Neuronal stem cell (in vitro differentiated cells): ENCODE results near the gene OR8K3.

Source experiments
- DNase-seq: peaks from one replicate; pipeline ENCODE4 v3.0.0-alpha.2; 2013; ENCODE audit warnings: low spot score
- H2AFZ ChIP-seq: one replicate; pipeline ENCODE4 v1.6.1; 2013; ENCODE audit warnings: mild to moderate bottlenecking, low read length, inconsistent platforms
- H2AK5ac ChIP-seq: 2 replicates; pipeline ENCODE4 v1.6.1; 2013; ENCODE audit warnings: low read depth, mild to moderate bottlenecking, inconsistent platforms, low read length, moderate library complexity, mixed read lengths
- H2BK120ac ChIP-seq: 2 replicates; pipeline ENCODE4 v1.6.1; 2013; ENCODE audit warnings: low read depth, mild to moderate bottlenecking, inconsistent platforms, low read length, moderate library complexity, mixed read lengths
- H2BK12ac ChIP-seq: one replicate; pipeline ENCODE4 v1.6.1; 2013; ENCODE audit warnings: low read length, inconsistent platforms
- H2BK15ac ChIP-seq: 2 replicates; pipeline ENCODE4 v1.6.1; 2013; ENCODE audit warnings: mild to moderate bottlenecking, low read length, inconsistent platforms, mixed read lengths
- H2BK5ac ChIP-seq: one replicate; pipeline ENCODE4 v1.6.1; 2013; ENCODE audit warnings: inconsistent platforms, mild to moderate bottlenecking, low read length, moderate library complexity
- H3K14ac ChIP-seq: one replicate; pipeline ENCODE4 v1.6.1; 2013; ENCODE audit warnings: low read length, inconsistent platforms
- H3K18ac ChIP-seq: 2 replicates; pipeline ENCODE4 v1.6.1; 2013; ENCODE audit warnings: low read length, inconsistent platforms
- H3K23ac ChIP-seq: 2 replicates; pipeline ENCODE4 v1.6.1; 2013; ENCODE audit warnings: low read depth, mild to moderate bottlenecking, mixed read lengths, low read length, inconsistent platforms; ENCODE audit not compliant: poor library complexity
- H3K27ac ChIP-seq: replicated peaks from 3 replicates; pipeline ENCODE4 v1.5.1; 2013; ENCODE audit warnings: low read length, inconsistent platforms
- H3K27me3 ChIP-seq, 3 experiments: 2 replicates each; pipeline ENCODE4 v1.6.1; 2013; ENCODE audit warnings: low read length in 3 of 3, mild to moderate bottlenecking in 2 of 3, inconsistent platforms in 1 of 3, low read depth in 1 of 3, mixed read lengths in 1 of 3, moderate library complexity in 1 of 3; ENCODE audit not compliant: control insufficient read depth in 3 of 3, insufficient read depth in 3 of 3
- H3K36me3 ChIP-seq, 2 donors: replicated peaks in 1 of 2; 2 replicates each; pipeline ENCODE4 v1.6.1; 2013; ENCODE audit warnings: low read length in 2 of 2; ENCODE audit not compliant: control insufficient read depth in 2 of 2, insufficient read depth in 2 of 2
- H3K4ac ChIP-seq: 2 replicates; pipeline ENCODE4 v1.6.1; 2013; ENCODE audit warnings: inconsistent platforms, mild to moderate bottlenecking, low read length, moderate library complexity
- H3K4me1 ChIP-seq, 2 donors: 1 replicate in 1 of 2; 2 replicates in 1 of 2; pipeline ENCODE4 v1.6.1; 2013; ENCODE audit warnings: low read length in 2 of 2, low read depth in 1 of 2; ENCODE audit not compliant: control insufficient read depth in 2 of 2, insufficient read depth in 1 of 2
- H3K4me2 ChIP-seq: one replicate; pipeline ENCODE4 v1.6.1; 2013; ENCODE audit warnings: mild to moderate bottlenecking, low read length, inconsistent platforms; ENCODE audit not compliant: insufficient read depth, poor library complexity, severe bottlenecking
- H3K4me3 ChIP-seq, 2 donors: 2 replicates each; pipeline ENCODE4 v1.5.1; 2013; ENCODE audit warnings: low read length in 2 of 2, mild to moderate bottlenecking in 2 of 2, inconsistent platforms in 1 of 2, moderate library complexity in 1 of 2
- H3K79me1 ChIP-seq: one replicate; pipeline ENCODE4 v1.6.1; 2013; ENCODE audit warnings: low read depth, mild to moderate bottlenecking, inconsistent platforms, low read length, moderate library complexity
- H3K9ac ChIP-seq: one replicate; pipeline ENCODE4 v1.6.1; 2013; ENCODE audit warnings: mild to moderate bottlenecking, low read depth, low read length, inconsistent platforms; ENCODE audit not compliant: poor library complexity
- H3K9me3 ChIP-seq, 2 donors: replicated peaks in 1 of 2; 2 replicates each; pipeline versions ENCODE3 to v1.6.1; 2013; ENCODE audit warnings: low read length in 2 of 2, mild to moderate bottlenecking in 2 of 2, inconsistent platforms in 1 of 2, low read depth in 1 of 2, mixed read lengths in 1 of 2, moderate library complexity in 1 of 2; ENCODE audit not compliant: control insufficient read depth in 2 of 2, insufficient read depth in 1 of 2
- H4K8ac ChIP-seq: one replicate; pipeline ENCODE4 v1.6.1; 2013; ENCODE audit warnings: low read depth, mild to moderate bottlenecking, inconsistent platforms, low read length, moderate library complexity
- H4K91ac ChIP-seq: one replicate; pipeline ENCODE4 v1.6.1; 2013; ENCODE audit warnings: low read length, low read depth, mild to moderate bottlenecking, inconsistent platforms; ENCODE audit not compliant: poor library complexity
- WGBS, 2 donors: extraction: QIAGEN DNeasy Blood & Tissue Kit; methylation state at CpG; one replicate each; pipeline ENCODE4 v1.1.7; 2013; ENCODE audit warnings: missing lambda C conversion rate in 2 of 2, mixed read lengths in 1 of 2; ENCODE audit not compliant: insufficient read length in 2 of 2, insufficient replicate concordance in 1 of 2; ENCODE audit errors: extremely low coverage in 2 of 2; 5-methylcytosine and 5-hydroxymethylcytosine counted together

OR8K3 gene

GRCh38 chr11:56296898-56297297, 18.0 kb upstream of the OR8K3 start:
- no peak for DNase-seq
- H3K14ac ChIP-seq, result no peak overlapping the region
- H2BK120ac ChIP-seq, result no peak overlapping the region
- H3K18ac ChIP-seq, result no peak overlapping the region
- no peak overlapping the region for H2AFZ ChIP-seq
- H3K4ac ChIP-seq, result no peak overlapping the region
- H2BK12ac ChIP-seq, result no peak overlapping the region
- no CpG with 5 or more reads among the region's 4 CpGs for WGBS, 2 donors
- H3K23ac ChIP-seq, result no peak overlapping the region
- no peaks in the 10 kb centered on the region for H3K79me1 ChIP-seq
- H2BK15ac ChIP-seq, result no peak overlapping the region
- no peak overlapping the region for H4K91ac ChIP-seq
- H3K9ac ChIP-seq, result no peak overlapping the region
- H2AK5ac ChIP-seq, result no peak overlapping the region
- no peaks in the 10 kb centered on the region for H3K36me3 ChIP-seq
- H4K8ac ChIP-seq, result no peak overlapping the region
- no peak overlapping the region for H3K4me3 ChIP-seq
- no peaks in the 10 kb centered on the region for H3K27me3 ChIP-seq
- no peak overlapping the region for H3K27ac ChIP-seq
- no peaks in the 10 kb centered on the region for H3K4me1 ChIP-seq
- H2BK5ac ChIP-seq, result no peak overlapping the region
- H3K9me3 ChIP-seq, result no peaks in the 10 kb centered on the region
- no peak overlapping the region for H3K4me2 ChIP-seq

- Histone ChIP-seq H4K91ac (no peak overlapping the region), H4K8ac (no peak overlapping the region), H2AFZ (no peak overlapping the region), H2BK120ac (no peak overlapping the region), H3K27me3 (no peaks in the 10 kb centered on the region), H3K4ac (no peak overlapping the region), H2AK5ac (no peak overlapping the region), H3K23ac (peak overlapping the region; percentile 20), H3K4me2 (no peak overlapping the region), H3K36me3 (peaks cover 0 to 2% of the 10 kb centered on the region in 2 donors), H3K4me3 (peak overlapping the region in 1 of 2 donors; percentile 47), H2BK15ac (no peak overlapping the region), H3K18ac (no peak overlapping the region), H3K4me1 (peaks cover 0 to 1% of the 10 kb centered on the region in 2 donors), H3K79me1 (no peaks in the 10 kb centered on the region), H2BK5ac (peak overlapping the region; percentile 32), H2BK12ac (no peak overlapping the region), H3K14ac (peak overlapping the region; percentile 39), H3K9ac (no peak overlapping the region), H3K9me3 (peaks cover 0 to 5% of the 10 kb centered on the region in 2 donors), H3K27ac (no peak overlapping the region)
- DNase-seq, result no peak
- WGBS, 2 donors, result no CpG with 5 or more reads among the region's 3 CpGs
Observed at GRCh38 chr11:56307836-56308235, 7.1 kb upstream of the OR8K3 start.

- no peak overlapping the region for H3K4me2 ChIP-seq
- no peaks in the 10 kb centered on the region for H3K27me3 ChIP-seq
- no peaks in the 10 kb centered on the region for H3K79me1 ChIP-seq
- H3K4me3 ChIP-seq, result no peak overlapping the region
- H2BK120ac ChIP-seq, result no peak overlapping the region
- H3K23ac ChIP-seq, result peak overlapping the region; percentile 80
- no peak overlapping the region for H3K14ac ChIP-seq
- H4K91ac ChIP-seq, result no peak overlapping the region
- no CpG with 5 or more reads among the region's 34 CpGs for WGBS, 2 donors
- DNase-seq, result no peak
- no peak overlapping the region for H4K8ac ChIP-seq
- H2BK12ac ChIP-seq, result no peak overlapping the region
- H3K4ac ChIP-seq, result no peak overlapping the region
- H3K9ac ChIP-seq, result peak overlapping the region; percentile 4
- peak overlapping the region; percentile 76 for H3K18ac ChIP-seq
- H3K9me3 ChIP-seq, result no peaks in the 10 kb centered on the region
- no peak overlapping the region for H2BK5ac ChIP-seq
- no peaks in the 10 kb centered on the region for H3K36me3 ChIP-seq
- peak overlapping the region; percentile 26 for H2BK15ac ChIP-seq
- no peaks in the 10 kb centered on the region for H3K4me1 ChIP-seq
- H2AFZ ChIP-seq, result no peak overlapping the region
- no peak overlapping the region for H2AK5ac ChIP-seq
- no peak overlapping the region for H3K27ac ChIP-seq
Observed at GRCh38 chr11:56331861-56332491, 17.0 kb downstream of the OR8K3 start.

GRCh38 chr11:56333156-56333555, 18.2 kb downstream of the OR8K3 start:
- Histone ChIP-seq H3K4me3 (no peak overlapping the region), H2BK12ac (no peak overlapping the region), H3K27me3 (no peaks in the 10 kb centered on the region), H2AK5ac (no peak overlapping the region), H4K91ac (no peak overlapping the region), H3K27ac (no peak overlapping the region), H2BK15ac (no peak overlapping the region), H2BK5ac (no peak overlapping the region), H3K18ac (no peak overlapping the region), H3K4me1 (no peaks in the 10 kb centered on the region), H3K4me2 (no peak overlapping the region), H3K9ac (no peak overlapping the region), H2BK120ac (no peak overlapping the region), H3K9me3 (no peaks in the 10 kb centered on the region), H3K79me1 (no peaks in the 10 kb centered on the region), H3K14ac (no peak overlapping the region), H3K4ac (no peak overlapping the region), H3K36me3 (no peaks in the 10 kb centered on the region), H3K23ac (no peak overlapping the region), H2AFZ (no peak overlapping the region), H4K8ac (no peak overlapping the region)
- no CpG with 5 or more reads among the region's 3 CpGs for WGBS, 2 donors
- DNase-seq, result no peak
